Hepatocyte (in vitro differentiated cells): ENCODE data around the gene GALNT14.

Experiments used
- EZH2 ChIP-seq: fragments of 200-600 bp; sonication (generic); IDR thresholded peaks from 2 replicates; pipeline ENCODE4 v1.6.1; 2016; ENCODE audit warnings: antibody characterized with exemption, mild to moderate bottlenecking, borderline replicate concordance
- TF ChIP-seq, protein P1 (sequence below): fragments of 200-600 bp; sonication (generic); IDR thresholded peaks from 2 replicates; pipeline ENCODE4 v1.5.1; 2016; ENCODE audit warnings: antibody characterized with exemption, mild to moderate bottlenecking; ENCODE audit not compliant: poor library complexity

DNA sequence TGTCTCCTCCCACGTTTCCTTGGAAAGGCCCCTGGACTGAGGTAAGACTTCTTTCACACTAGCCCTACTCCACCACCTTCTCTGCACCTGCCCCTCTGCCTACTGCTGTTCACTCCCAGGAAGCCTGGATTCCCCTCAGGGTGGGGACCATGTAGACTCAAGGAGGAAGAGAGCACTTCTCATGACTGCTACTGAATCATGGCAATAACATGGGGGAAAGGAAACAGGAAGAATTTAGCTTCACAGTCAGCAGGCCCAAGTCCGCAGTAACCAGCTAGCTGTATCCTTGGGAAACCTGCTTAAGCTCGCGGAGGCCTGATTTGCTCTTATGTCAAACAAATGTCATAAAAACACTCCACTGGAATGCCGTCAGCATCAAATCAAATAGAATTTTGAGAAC is 204.7 kb downstream of the GALNT14 start:
- TF ChIP-seq, protein P1, sequence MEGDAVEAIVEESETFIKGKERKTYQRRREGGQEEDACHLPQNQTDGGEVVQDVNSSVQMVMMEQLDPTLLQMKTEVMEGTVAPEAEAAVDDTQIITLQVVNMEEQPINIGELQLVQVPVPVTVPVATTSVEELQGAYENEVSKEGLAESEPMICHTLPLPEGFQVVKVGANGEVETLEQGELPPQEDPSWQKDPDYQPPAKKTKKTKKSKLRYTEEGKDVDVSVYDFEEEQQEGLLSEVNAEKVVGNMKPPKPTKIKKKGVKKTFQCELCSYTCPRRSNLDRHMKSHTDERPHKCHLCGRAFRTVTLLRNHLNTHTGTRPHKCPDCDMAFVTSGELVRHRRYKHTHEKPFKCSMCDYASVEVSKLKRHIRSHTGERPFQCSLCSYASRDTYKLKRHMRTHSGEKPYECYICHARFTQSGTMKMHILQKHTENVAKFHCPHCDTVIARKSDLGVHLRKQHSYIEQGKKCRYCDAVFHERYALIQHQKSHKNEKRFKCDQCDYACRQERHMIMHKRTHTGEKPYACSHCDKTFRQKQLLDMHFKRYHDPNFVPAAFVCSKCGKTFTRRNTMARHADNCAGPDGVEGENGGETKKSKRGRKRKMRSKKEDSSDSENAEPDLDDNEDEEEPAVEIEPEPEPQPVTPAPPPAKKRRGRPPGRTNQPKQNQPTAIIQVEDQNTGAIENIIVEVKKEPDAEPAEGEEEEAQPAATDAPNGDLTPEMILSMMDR: no peak
- TF ChIP-seq EZH2: no peak
